CD4-positive, alpha-beta memory T cell (primary cell): ENCODE data around the gene ECE2. TPM values are rescaled to one million over a fixed set of nuclear protein-coding genes. Genes with fewer than 3 reads are reported as not detected.

Source experiments
- CTCF ChIA-PET: fragments of 350-600 bp; sonication (Branson Sonifier 250); formaldehyde crosslinking; loops from one replicate; lab custom pipeline; 2021; ENCODE audit warnings: inconsistent platforms; ENCODE audit not compliant: partially characterized antibody; lab: Charles Lee
- POLR2A ChIA-PET: fragments of 350-600 bp; sonication (Branson Sonifier 250); formaldehyde crosslinking; loops from one replicate; lab custom pipeline; 2021; ENCODE audit not compliant: partially characterized antibody; lab: Charles Lee
- DNase-seq, 5 donors: peaks; one replicate each; pipeline versions ENCODE4 v3.0.0 to v3.0.0-alpha.2; 2020 to 2022; ENCODE audit warnings: mixed read lengths in 1 of 5
- H3K27ac ChIP-seq: one replicate; pipeline ENCODE4 v1.7.0; 2013; ENCODE audit warnings: low read depth, low read length
- H3K27me3 ChIP-seq: 2 replicates; pipeline ENCODE4 v1.7.0; 2013; ENCODE audit warnings: mild to moderate bottlenecking, low read length, moderate library complexity; ENCODE audit not compliant: insufficient read depth
- H3K36me3 ChIP-seq: 2 replicates; pipeline ENCODE4 v1.7.0; 2013; ENCODE audit warnings: mild to moderate bottlenecking, low read length, moderate library complexity; ENCODE audit not compliant: insufficient read depth
- H3K4me1 ChIP-seq: 2 replicates; pipeline ENCODE4 v1.7.0; 2013; ENCODE audit warnings: mild to moderate bottlenecking, low read length, moderate library complexity; ENCODE audit not compliant: insufficient read depth
- H3K4me3 ChIP-seq, 2 donors: one replicate each; pipeline ENCODE4 v1.7.0; 2013; ENCODE audit warnings: low read length in 2 of 2, mild to moderate bottlenecking in 1 of 2
- H3K9me3 ChIP-seq, 2 donors: one replicate each; pipeline ENCODE4 v1.7.0; 2013; ENCODE audit warnings: low read length in 2 of 2, control low read depth in 1 of 2; ENCODE audit not compliant: control insufficient read depth in 1 of 2
- H3K27ac Mint-ChIP-seq, 7 donors: one replicate each; pipeline ENCODE4 v1.8.0; 2020 to 2021; ENCODE audit warnings: mixed read lengths in 7 of 7, mild to moderate bottlenecking in 6 of 7, inconsistent platforms in 3 of 7, moderate library complexity in 3 of 7
- H3K27me3 Mint-ChIP-seq, 2 donors: one replicate each; pipeline ENCODE4 v1.8.0; 2020 to 2021; ENCODE audit warnings: mixed read lengths in 2 of 2
- H3K36me3 Mint-ChIP-seq, 2 donors: one replicate each; pipeline ENCODE4 v1.8.0; 2020 to 2021; ENCODE audit warnings: mixed read lengths in 2 of 2, inconsistent platforms in 1 of 2, mild to moderate bottlenecking in 1 of 2
- H3K4me1 Mint-ChIP-seq, 4 donors: one replicate each; pipeline ENCODE4 v1.8.0; 2020 to 2021; ENCODE audit warnings: mixed read lengths in 4 of 4, mild to moderate bottlenecking in 1 of 4
- H3K4me3 Mint-ChIP-seq, 8 donors: one replicate each; pipeline ENCODE4 v1.8.0; 2020 to 2021; ENCODE audit warnings: mixed read lengths in 8 of 8, mild to moderate bottlenecking in 7 of 8, moderate library complexity in 6 of 8, inconsistent platforms in 3 of 8
- H3K9me3 Mint-ChIP-seq, 8 donors: one replicate each; pipeline ENCODE4 v1.8.0; 2020 to 2021; ENCODE audit warnings: mixed read lengths in 8 of 8, mild to moderate bottlenecking in 5 of 8, inconsistent platforms in 3 of 8, moderate library complexity in 1 of 8
- intact Hi-C: fragments of 100-400 bp; cut with micrococcal nuclease; formaldehyde crosslinking; loops from one replicate; pipeline ENCODE4 v1.15.1; 2023
- polyA plus RNA-seq, 2 donors: library from polyadenylated mRNA; unstranded; fragments of 300-500 nt; fragmentation: Illumina TruSeq; gene quantifications; one replicate each; pipeline ENCODE4 v1.2.3, GENCODE V29; 2021
- total RNA-seq, 2 experiments: library from RNA; stranded (reverse); gene quantifications; one replicate each; pipeline ENCODE4 v1.2.3, GENCODE V29; 2021

ECE2 gene
- total and polyA plus RNA-seq, 4 experiments from 2014 or later: not detected

DNA sequence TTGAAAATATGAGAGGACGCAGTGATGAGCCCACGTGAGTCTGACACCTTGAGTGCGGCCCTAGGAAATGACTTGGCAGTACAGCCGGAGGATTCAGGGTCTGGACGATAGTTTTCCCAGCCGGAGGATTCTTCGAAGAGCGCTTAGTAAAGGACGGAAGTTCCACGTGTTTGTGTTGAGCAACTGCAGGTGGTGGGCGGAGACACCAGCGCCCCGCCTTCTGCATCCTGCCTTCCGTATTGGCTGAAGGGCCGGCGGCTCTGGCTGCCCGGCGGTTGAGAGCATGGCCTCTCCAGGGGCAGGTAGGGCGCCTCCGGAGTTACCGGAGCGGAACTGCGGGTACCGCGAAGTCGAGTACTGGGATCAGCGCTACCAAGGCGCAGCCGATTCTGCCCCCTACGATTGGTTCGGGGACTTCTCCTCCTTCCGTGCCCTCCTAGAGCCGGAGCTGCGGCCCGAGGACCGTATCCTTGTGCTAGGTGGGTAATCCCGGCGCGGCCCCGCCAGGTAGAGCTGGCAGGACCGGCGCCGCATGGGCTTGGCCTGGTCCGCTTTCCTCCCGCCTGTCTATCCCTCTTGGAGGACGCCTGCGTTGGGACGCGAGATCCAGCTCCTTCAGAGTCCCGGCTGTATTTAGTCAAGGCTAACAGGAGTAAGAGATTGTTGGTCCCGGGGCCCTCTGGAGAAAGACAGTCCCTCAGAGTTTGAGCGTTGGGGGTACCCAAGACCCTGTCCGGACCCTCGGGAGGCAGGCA, 26.2 kb upstream of the ECE2 start, which contains the start of gene EEF1AKMT4:
Gene EEF1AKMT4 (plus strand): TSS at position 261 of the 755 bp plus-strand sequence. CDS start 23 bp downstream, at position 284.
- peak within 1 kb of the TSS; percentile 66 for H3K27ac ChIP-seq
- POLR2A ChIA-PET: interaction anchor here (1.0 to 2.0 kb wide), 9 partner anchors 9 to 1250 kb away, joined by 3 to 16 read pairs (median 4); partner anchors contain the start of genes CAMK2N2, CLCN2, EIF2B5 and POLR2H
- H3K27me3 ChIP-seq: no peaks in the 10 kb centered on the region
- peak; percentile 93 to 98 (median 95) for DNase-seq
- intact Hi-C loops: loop anchor here (1.0 to 5.0 kb wide), 12 partner anchors 11 to 1338 kb away; partner anchors contain the start of genes ABCC5, ABCF3, AP2M1 and EIF2B5
- H3K36me3 ChIP-seq: peaks cover 11% of the 10 kb centered on the region
- peaks cover 0 to 4% of the 10 kb centered on the region in 2 donors for H3K27me3 Mint-ChIP-seq
- peaks cover 11% of the 10 kb centered on the region for H3K4me1 ChIP-seq
- peaks cover 0 to 3% (median 0%) of the 10 kb centered on the region in 8 donors for H3K9me3 Mint-ChIP-seq
- peak within 1 kb of the TSS; percentile 88 to 99 (median 96) for H3K4me3 Mint-ChIP-seq
- H3K4me3 ChIP-seq: peak within 1 kb of the TSS; percentile 92 to 99
- CTCF ChIA-PET: interaction anchor here (0.6 to 8.9 kb wide), 29 partner anchors 9 to 365 kb away, joined by 3 to 76 read pairs (median 4); partner anchors contain the start of genes CLCN2, DVL3, PARL and POLR2H
- H3K27ac Mint-ChIP-seq: peak within 1 kb of the TSS; percentile 92 to 100 (median 96)
- H3K4me1 Mint-ChIP-seq: peaks cover 8 to 20% (median 12%) of the 10 kb centered on the region in 4 donors
- no peaks in the 10 kb centered on the region for H3K9me3 ChIP-seq
- peaks cover 14 to 28% of the 10 kb centered on the region in 2 donors for H3K36me3 Mint-ChIP-seq

DNA sequence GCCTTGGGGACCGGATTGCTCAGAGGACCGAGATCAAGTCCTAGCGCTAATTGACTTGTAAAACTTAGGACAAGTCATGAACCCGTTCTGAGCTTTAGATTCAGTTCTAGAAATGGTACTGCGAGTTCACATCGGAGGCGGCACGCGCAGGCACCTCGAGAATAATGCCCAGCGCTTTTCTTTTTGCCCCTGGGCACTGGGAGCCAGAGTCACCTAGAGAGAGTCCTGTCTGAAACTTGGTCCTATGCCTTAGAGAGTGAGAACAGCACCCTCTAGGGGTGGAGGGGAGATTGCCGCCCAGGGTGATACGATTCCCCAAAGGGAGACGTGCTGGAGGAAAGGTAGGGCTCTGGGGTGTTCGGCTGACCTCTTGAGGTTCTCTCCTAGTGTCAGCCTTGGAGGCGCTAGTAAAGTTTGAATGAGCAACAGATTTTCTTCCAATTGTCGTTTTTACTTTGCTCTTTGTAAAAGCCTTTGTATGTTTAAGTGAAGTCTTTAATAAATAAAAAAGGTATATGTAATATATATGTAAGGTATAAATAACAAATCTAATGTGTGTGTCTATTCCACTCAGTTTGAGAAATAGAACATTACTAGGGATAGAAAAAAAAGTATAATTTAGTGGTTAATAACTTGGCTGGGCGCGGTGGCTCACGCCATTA, 25.5 kb upstream of the ECE2 start:
- POLR2A ChIA-PET: interaction anchor here (0.9 to 2.0 kb wide), 10 partner anchors 10 to 1249 kb away, joined by 3 to 16 read pairs (median 4); partner anchors contain the start of genes ABCF3, CAMK2N2, CLCN2 and EIF2B5
- H3K27me3 ChIP-seq: no peaks in the 10 kb centered on the region
- peak overlapping the region; percentile 92 to 99 for H3K4me3 ChIP-seq
- H3K27ac ChIP-seq: peak overlapping the region; percentile 66
- intact Hi-C loops: loop anchor here (1.0 kb wide), 3 partner anchors 23 to 355 kb away; no protein-coding TSS in a partner anchor
- no peaks in the 10 kb centered on the region for H3K9me3 ChIP-seq
- CTCF ChIA-PET: interaction anchor here (0.6 to 8.9 kb wide), 29 partner anchors 8 to 365 kb away, joined by 3 to 76 read pairs (median 4); partner anchors contain the start of genes CLCN2, DVL3, PARL and POLR2H
- peaks cover 0 to 4% of the 10 kb centered on the region in 2 donors for H3K27me3 Mint-ChIP-seq
- peaks cover 11% of the 10 kb centered on the region for H3K4me1 ChIP-seq
- H3K4me3 Mint-ChIP-seq: peak overlapping the region; percentile 88 to 99 (median 96)
- H3K36me3 Mint-ChIP-seq: peaks cover 7 to 21% of the 10 kb centered on the region in 2 donors
- peaks cover 0 to 3% (median 0%) of the 10 kb centered on the region in 8 donors for H3K9me3 Mint-ChIP-seq
- H3K4me1 Mint-ChIP-seq: peaks cover 8 to 20% (median 12%) of the 10 kb centered on the region in 4 donors
- H3K27ac Mint-ChIP-seq: peak overlapping the region; percentile 46 to 100 (median 90)
- H3K36me3 ChIP-seq: peaks cover 4% of the 10 kb centered on the region
- peak; percentile 82 to 92 (median 86) for DNase-seq

DNA sequence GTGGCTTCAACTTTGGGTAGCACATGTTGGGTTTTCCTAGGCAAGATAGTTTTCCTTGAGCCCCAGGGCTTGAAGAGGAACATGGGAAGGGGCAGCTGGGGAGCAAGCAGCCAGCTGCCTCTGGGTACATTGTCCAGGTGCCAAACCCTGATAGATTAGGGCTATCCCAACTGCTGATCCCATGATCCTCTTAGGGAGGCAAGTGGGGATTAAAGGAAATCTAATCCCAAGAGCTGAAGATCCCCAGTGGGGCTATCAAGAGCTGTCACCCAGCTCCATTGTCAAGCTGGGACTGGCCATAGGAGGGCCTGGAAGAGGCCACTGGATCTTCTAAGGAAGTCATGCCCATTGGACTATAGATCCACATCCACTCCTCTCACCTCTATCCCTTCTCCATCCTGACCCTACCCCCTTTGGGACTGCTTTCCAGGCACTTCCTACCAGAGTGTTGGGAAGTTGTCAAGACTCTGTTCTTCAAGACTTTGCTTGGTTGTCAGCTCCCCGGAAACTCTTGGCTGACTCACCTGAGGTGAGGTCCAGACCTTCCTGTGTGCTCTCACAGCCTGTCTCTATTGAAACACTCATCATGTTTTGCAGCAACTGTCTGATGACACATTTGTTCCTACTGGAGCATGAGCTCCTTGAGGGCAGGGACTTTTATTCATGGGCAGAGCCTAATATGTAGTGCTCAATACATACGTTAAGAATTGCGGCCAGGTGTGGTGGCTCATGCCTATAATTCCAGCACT, 20.4 kb upstream of the ECE2 start:
- Mint-ChIP-seq H3K9me3 (no peaks in the 10 kb centered on the region), H3K27me3 (no peaks in the 10 kb centered on the region), H3K4me1 (peaks cover 3 to 17% (median 5%) of the 10 kb centered on the region in 4 donors), H3K27ac (peak overlapping the region in 1 of 7 donors; percentile 35), H3K36me3 (peaks cover 3 to 4% of the 10 kb centered on the region in 2 donors), H3K4me3 (no peak overlapping the region)
- no peak for DNase-seq
- H3K4me1 ChIP-seq: peaks cover 5% of the 10 kb centered on the region
- POLR2A ChIA-PET: no interaction called here
- no peak overlapping the region for H3K27ac ChIP-seq
- H3K36me3 ChIP-seq: no peaks in the 10 kb centered on the region
- H3K9me3 ChIP-seq: no peaks in the 10 kb centered on the region
- CTCF ChIA-PET: interaction anchor here (1.0 to 8.9 kb wide), 3 partner anchors 15 to 47 kb away, joined by 3 to 76 read pairs (median 3); partner anchors contain the start of gene VWA5B2
- intact Hi-C loops: no loop called here
- no peak overlapping the region for H3K4me3 ChIP-seq
- no peaks in the 10 kb centered on the region for H3K27me3 ChIP-seq

DNA sequence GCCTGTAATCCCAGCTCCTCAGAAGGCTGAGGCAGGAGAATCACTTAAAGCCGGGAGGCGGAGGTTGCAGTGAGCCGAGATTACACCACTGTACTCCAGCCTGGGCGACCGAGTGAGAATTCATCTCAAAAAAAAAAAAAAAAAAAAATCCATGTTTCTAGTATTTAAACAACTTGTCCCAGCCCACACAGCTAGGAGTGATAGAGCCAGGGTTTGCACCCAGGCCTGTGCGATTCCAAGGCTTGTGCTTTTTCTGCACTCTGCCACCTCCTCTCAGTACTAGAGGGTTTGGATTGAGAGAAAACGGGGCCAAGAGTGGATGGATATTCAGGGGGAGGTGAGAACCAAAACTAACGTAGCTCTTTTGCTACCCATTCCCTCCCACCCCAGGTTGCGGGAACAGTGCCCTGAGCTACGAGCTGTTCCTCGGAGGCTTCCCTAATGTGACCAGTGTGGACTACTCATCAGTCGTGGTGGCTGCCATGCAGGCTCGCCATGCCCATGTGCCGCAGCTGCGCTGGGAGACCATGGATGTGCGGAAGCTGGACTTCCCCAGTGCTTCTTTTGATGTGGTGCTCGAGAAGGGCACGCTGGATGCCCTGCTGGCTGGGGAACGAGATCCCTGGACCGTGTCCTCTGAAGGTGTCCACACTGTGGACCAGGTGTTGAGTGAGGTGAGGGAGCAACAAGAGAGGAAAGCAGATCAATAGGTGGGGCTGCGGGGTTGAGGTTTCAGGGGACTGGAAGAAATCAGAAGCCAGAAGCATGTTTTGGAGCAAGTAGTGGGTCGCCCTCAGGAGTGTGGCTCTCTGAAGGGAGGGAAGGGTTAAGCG, 18.5 kb upstream of the ECE2 start:
- H3K27ac Mint-ChIP-seq: no peak overlapping the region

DNA sequence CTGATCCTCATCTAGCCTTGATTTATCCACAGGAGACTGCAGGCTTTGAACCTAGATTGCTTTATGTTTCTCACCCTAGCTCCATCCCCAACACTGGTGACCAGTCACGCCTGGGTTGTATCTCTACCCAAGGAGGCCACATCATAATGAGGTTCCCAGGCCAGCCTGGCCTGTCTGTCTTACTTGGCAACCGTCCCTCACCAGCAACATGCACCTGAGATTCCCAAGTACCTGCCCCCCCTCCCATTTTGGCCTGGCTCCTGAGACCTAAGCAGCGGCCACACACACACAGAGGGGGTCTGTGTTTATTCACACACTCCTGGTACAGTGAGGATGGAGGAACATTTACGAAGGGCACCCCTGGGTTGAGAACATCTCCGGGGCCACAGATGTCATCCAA, 16.9 kb upstream of the ECE2 start:
- Histone ChIP-seq H3K9me3 (no peaks in the 10 kb centered on the region), H3K4me3 (no peak overlapping the region), H3K27me3 (no peaks in the 10 kb centered on the region), H3K27ac (no peak overlapping the region), H3K4me1 (peaks cover 25% of the 10 kb centered on the region), H3K36me3 (no peaks in the 10 kb centered on the region)
- CTCF ChIA-PET: interaction anchor here (0.8 kb wide), 1 partner anchor 9 kb away, joined by 5 read pairs; no protein-coding TSS in a partner anchor
- Mint-ChIP-seq H3K36me3 (peaks cover 3% of the 10 kb centered on the region in 2 donors), H3K27me3 (peaks cover 3 to 7% of the 10 kb centered on the region in 2 donors), H3K27ac (peak overlapping the region in 1 of 7 donors; percentile 71), H3K4me1 (peaks cover 14 to 35% (median 18%) of the 10 kb centered on the region in 4 donors), H3K4me3 (peak overlapping the region in 5 of 8 donors; percentile 39 to 78 (median 61)), H3K9me3 (peaks cover 0 to 2% (median 0%) of the 10 kb centered on the region in 8 donors)
- POLR2A ChIA-PET: interaction anchor here (3.6 kb wide), 1 partner anchor 9 kb away, joined by 16 read pairs; the partner anchor contains the start of gene EEF1AKMT4
- no peak for DNase-seq
- intact Hi-C loops: no loop called here

More for the DNA sequence above, 18.5 kb upstream of the ECE2 start:
- ChIA-PET CTCF (interaction anchor here (8.9 kb wide), 1 partner anchor 30 kb away, joined by 76 read pairs; the partner anchor contains the start of gene VWA5B2), POLR2A (no interaction called here)
- Histone ChIP-seq H3K27ac (no peak overlapping the region), H3K9me3 (no peaks in the 10 kb centered on the region), H3K36me3 (no peaks in the 10 kb centered on the region), H3K4me1 (peaks cover 15% of the 10 kb centered on the region), H3K27me3 (no peaks in the 10 kb centered on the region), H3K4me3 (no peak overlapping the region)
- Mint-ChIP-seq H3K4me3 (no peak overlapping the region), H3K4me1 (peaks cover 10 to 28% (median 12%) of the 10 kb centered on the region in 4 donors), H3K9me3 (peaks cover 0 to 2% (median 0%) of the 10 kb centered on the region in 8 donors), H3K27me3 (peaks cover 0 to 4% of the 10 kb centered on the region in 2 donors), H3K36me3 (peaks cover 3 to 5% of the 10 kb centered on the region in 2 donors)
- intact Hi-C loops: no loop called here
- no peak for DNase-seq
